ENCODE measurements around the gene C1orf21. TPM values are rescaled to one million over a fixed set of nuclear protein-coding genes. Genes with fewer than 3 reads are reported as not detected.
"Not testable (repeated sequence)": the region's sequence is repeated elsewhere in the genome, so short reads cannot be mapped to it uniquely, and the experiment has no call there.

Gene C1orf21
- total RNA-seq, 2 donors from 2014 or later = 10.4 to 15.2 TPM

DNA sequence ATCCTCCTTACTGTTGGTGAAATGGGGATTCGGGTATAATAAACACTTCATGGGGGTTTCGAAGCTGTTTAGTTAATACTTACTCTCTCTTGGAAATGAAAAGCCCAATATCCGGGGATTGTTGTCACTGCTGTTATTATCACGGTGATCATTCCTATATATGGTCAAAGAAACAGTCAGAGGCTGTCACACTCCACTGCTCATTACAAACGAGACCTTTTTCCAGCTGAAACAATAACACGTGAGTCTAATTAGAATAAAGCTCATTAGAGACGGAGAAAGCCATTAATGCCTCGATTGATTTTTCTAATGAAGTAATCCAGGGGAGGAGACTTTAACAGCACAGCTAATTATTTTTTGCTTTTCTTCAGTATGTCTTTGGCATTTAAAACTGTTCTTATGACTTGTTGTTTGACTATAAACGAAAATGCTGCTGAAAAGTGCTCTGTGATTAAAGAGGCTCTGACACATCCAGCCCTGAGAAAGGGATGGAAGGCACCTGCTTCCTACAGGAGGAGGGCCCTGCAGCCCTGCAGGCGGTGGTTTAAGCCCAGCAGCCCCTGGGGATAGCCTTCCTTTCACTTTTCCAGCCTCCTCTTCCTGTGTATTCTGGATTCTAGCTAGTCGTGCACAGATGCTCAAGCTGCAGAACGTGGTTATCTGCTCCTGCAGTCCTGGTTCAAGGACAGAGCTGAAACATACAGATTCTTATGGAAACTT lies 224.2 kb downstream of the C1orf21 start:
- H3K27me3 ChIP-seq (replicated peaks; ENCODE audit: insufficient read depth) = no peaks in the 10 kb centered on the region
- H3K36me3 ChIP-seq = no peaks in the 10 kb centered on the region
- ATAC-seq (ENCODE audit: insufficient number of reproducible peaks, low FRiP score, low read depth) (no peak), DNase-seq (ENCODE audit: low spot score) (no peak)
- H3K4me1 ChIP-seq (ENCODE audit: control insufficient read depth in 1 of 2, low read depth in 2 of 2) = peaks cover 6 to 26% of the 10 kb centered on the region in 2 donors
- peak overlapping the region in 1 of 2 donors; percentile 1 for H3K27ac ChIP-seq
- H3K4me3 ChIP-seq = peak overlapping the region; percentile 43
- no peaks in the 10 kb centered on the region for H3K9me3 ChIP-seq
- TF ChIP-seq, protein P1, sequence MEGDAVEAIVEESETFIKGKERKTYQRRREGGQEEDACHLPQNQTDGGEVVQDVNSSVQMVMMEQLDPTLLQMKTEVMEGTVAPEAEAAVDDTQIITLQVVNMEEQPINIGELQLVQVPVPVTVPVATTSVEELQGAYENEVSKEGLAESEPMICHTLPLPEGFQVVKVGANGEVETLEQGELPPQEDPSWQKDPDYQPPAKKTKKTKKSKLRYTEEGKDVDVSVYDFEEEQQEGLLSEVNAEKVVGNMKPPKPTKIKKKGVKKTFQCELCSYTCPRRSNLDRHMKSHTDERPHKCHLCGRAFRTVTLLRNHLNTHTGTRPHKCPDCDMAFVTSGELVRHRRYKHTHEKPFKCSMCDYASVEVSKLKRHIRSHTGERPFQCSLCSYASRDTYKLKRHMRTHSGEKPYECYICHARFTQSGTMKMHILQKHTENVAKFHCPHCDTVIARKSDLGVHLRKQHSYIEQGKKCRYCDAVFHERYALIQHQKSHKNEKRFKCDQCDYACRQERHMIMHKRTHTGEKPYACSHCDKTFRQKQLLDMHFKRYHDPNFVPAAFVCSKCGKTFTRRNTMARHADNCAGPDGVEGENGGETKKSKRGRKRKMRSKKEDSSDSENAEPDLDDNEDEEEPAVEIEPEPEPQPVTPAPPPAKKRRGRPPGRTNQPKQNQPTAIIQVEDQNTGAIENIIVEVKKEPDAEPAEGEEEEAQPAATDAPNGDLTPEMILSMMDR (IDR thresholded peaks at IDR 0.05) = no peak

DNA sequence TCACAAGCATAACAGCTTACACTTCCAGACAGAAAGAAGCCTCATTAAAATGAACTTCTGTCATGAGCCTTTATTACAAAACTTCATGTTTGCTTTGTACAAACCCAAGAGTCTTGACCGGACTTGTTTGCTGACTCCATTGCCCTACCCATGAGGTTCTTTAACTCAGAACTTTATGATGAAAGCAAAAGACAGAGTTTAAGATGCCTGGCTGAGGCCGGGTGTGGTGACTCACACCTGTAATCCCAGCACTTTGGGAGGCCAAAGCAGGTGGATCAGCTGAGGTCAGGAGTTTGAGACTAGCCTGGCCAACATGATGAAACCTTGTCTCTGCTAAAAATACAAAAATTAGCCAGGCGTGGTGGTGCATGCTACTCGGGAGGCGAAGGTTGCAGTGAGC lies 225.4 kb downstream of the C1orf21 start:
- H3K36me3 ChIP-seq; H3K27ac ChIP-seq; DNase-seq (ENCODE audit: low spot score); H3K27me3 ChIP-seq (replicated peaks; ENCODE audit: insufficient read depth); H3K4me3 ChIP-seq; ATAC-seq (ENCODE audit: insufficient number of reproducible peaks, low FRiP score, low read depth); H3K9me3 ChIP-seq: not testable (repeated sequence)
- peaks cover 6 to 15% of the 10 kb centered on the region in 2 donors for H3K4me1 ChIP-seq (ENCODE audit: control insufficient read depth in 1 of 2, low read depth in 2 of 2)

DNA sequence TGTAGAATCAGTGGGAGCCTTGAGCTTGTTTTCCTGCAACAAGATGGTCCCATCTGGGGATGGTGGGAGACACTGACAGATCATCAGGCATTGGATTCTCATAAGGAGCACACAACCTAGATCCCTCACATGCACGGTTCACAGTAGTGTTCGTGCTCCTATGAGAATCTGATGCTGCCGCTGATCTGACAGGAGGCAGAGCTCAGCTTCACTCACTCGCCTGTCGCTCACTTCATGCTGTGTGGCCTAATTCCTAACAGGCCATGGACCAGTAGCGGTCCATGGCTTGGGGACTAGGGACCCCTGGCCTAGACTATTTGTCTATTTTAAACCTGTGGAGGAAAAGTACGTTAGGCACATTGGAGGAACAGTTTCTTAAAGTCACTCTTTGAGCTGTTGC lies 227.8 kb downstream of the C1orf21 start:
- Histone ChIP-seq H3K4me3 (no peak overlapping the region), H3K27me3 (replicated peaks; ENCODE audit: insufficient read depth) (no peaks in the 10 kb centered on the region), H3K9me3 (no peaks in the 10 kb centered on the region), H3K36me3 (no peaks in the 10 kb centered on the region), H3K4me1 (ENCODE audit: control insufficient read depth in 1 of 2, low read depth in 2 of 2) (peaks cover 6 to 14% of the 10 kb centered on the region in 2 donors), H3K27ac (no peak overlapping the region)
- no peak for ATAC-seq (ENCODE audit: insufficient number of reproducible peaks, low FRiP score, low read depth)
- TF ChIP-seq, protein P1 (IDR thresholded peaks at IDR 0.05) = no peak
- DNase-seq (ENCODE audit: low spot score) = no peak

DNA sequence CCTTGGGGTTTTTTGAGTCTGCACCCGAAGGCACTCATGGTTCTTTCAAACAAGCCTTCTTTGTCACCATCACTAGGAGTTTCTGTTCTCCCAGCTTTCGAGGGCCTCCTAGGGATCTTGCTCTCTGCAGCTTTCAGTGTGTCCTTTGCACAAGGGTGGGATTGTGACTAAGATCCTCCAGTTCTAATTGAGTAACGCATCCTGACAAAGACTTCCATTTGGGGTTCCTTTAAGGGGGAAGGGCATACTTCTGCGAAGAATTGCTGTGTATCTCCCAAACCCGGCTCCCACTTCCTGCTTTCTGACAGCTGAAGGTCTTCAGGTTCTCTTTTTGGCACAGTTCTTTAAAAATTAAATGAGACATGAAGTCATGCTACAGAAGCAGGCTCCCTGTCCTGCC lies 228.5 kb downstream of the C1orf21 start:
- TF ChIP-seq, protein P1 (IDR thresholded peaks at IDR 0.05) = no peak
- H3K9me3 ChIP-seq = no peaks in the 10 kb centered on the region
- no peaks in the 10 kb centered on the region for H3K27me3 ChIP-seq (replicated peaks; ENCODE audit: insufficient read depth)
- ATAC-seq (ENCODE audit: insufficient number of reproducible peaks, low FRiP score, low read depth) (no peak), DNase-seq (ENCODE audit: low spot score) (no peak)
- H3K4me1 ChIP-seq (ENCODE audit: control insufficient read depth in 1 of 2, low read depth in 2 of 2) = peaks cover 6 to 14% of the 10 kb centered on the region in 2 donors
- no peak overlapping the region for H3K27ac ChIP-seq
- no peaks in the 10 kb centered on the region for H3K36me3 ChIP-seq
- no peak overlapping the region for H3K4me3 ChIP-seq

DNA sequence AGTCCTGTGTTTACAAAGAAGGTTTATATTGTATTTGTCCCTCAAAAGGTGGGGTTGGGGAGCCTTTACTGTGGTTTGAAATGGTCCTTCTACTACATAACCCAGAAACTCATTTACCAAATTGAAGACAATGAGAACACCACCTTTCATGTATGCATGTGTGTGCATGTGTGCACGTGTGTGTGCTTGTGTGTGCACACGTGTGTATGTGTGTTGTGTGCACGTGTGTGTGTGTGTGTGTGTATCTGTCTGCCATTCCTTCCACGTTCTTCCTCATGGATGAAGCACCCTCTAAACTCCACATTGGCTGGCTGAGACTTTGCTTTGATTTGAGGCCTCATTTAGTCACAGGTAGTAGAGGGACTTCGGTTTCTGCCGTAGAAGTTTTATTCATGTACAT lies 229.7 kb downstream of the C1orf21 start:
- Histone ChIP-seq H3K9me3 (no peaks in the 10 kb centered on the region), H3K4me1 (ENCODE audit: control insufficient read depth in 1 of 2, low read depth in 2 of 2) (peaks cover 0 to 11% of the 10 kb centered on the region in 2 donors), H3K36me3 (no peaks in the 10 kb centered on the region), H3K27ac (no peak overlapping the region), H3K27me3 (replicated peaks; ENCODE audit: insufficient read depth) (no peaks in the 10 kb centered on the region), H3K4me3 (no peak overlapping the region)
- DNase-seq (ENCODE audit: low spot score) (no peak), ATAC-seq (ENCODE audit: insufficient number of reproducible peaks, low FRiP score, low read depth) (no peak)
- TF ChIP-seq, protein P1 (IDR thresholded peaks at IDR 0.05) = no peak
